GM18520 (cell line): ENCODE results near the gene KCNS3.

Experiments used
- ATAC-seq: cut with Tn5 transposase; IDR thresholded peaks from one replicate; pipeline ENCODE4 v1.9.1; 2021; ENCODE audit not compliant: unreplicated experiment

Gene KCNS3

GRCh38 chr2:17877811-17878280 is 621 bp upstream of the KCNS3 start:
- peak; percentile 10 for ATAC-seq

GRCh38 chr2:17879137-17879912 is 858 bp downstream of the KCNS3 start:
- ATAC-seq, result no peak

GRCh38 chr2:17879913-17880274 is 1.4 kb downstream of the KCNS3 start:
- ATAC-seq, result no peak

- ATAC-seq, result no peak
Observed at GRCh38 chr2:17892770-17893534, 14.5 kb downstream of the KCNS3 start.

GRCh38 chr2:17894005-17894404 is 15.5 kb downstream of the KCNS3 start:
- no peak for ATAC-seq

GRCh38 chr2:17894556-17894955 is 16.1 kb downstream of the KCNS3 start:
- ATAC-seq, result no peak

GRCh38 chr2:17899871-17900270 is 21.4 kb downstream of the KCNS3 start:
- ATAC-seq, result no peak

GRCh38 chr2:17901246-17901645 is 22.8 kb downstream of the KCNS3 start:
- no peak for ATAC-seq

GRCh38 chr2:17910980-17911379 is 32.5 kb downstream of the KCNS3 start:
- no peak for ATAC-seq

GRCh38 chr2:17911491-17912260 is 33.2 kb downstream of the KCNS3 start:
- ATAC-seq, result no peak

- peak; percentile 86 for ATAC-seq
Observed at GRCh38 chr2:17912266-17912691, 33.8 kb downstream of the KCNS3 start.

- ATAC-seq, result no peak
Observed at GRCh38 chr2:17915099-17915498, 36.6 kb downstream of the KCNS3 start.

- no peak for ATAC-seq
Observed at GRCh38 chr2:17915811-17916518, 37.5 kb downstream of the KCNS3 start.

- no peak for ATAC-seq
Observed at GRCh38 chr2:17916584-17916983, 38.1 kb downstream of the KCNS3 start.

GRCh38 chr2:17918789-17919188 is 40.3 kb downstream of the KCNS3 start:
- no peak for ATAC-seq

GRCh38 chr2:17930773-17931172 is 52.3 kb downstream of the KCNS3 start:
- ATAC-seq, result no peak

GRCh38 chr2:17933256-17933655 is 54.8 kb downstream of the KCNS3 start:
- ATAC-seq, result no peak

GRCh38 chr2:17934721-17935120 is 56.3 kb downstream of the KCNS3 start:
- ATAC-seq, result no peak

GRCh38 chr2:17935242-17935885 is 56.9 kb downstream of the KCNS3 start:
- no peak for ATAC-seq

GRCh38 chr2:17936599-17936998 is 58.1 kb downstream of the KCNS3 start:
- ATAC-seq, result no peak
